HCT116 (cell line): Measurements from ENCODE around the gene NPFF. TPM values are rescaled to one million over a fixed set of nuclear protein-coding genes. Genes with fewer than 3 reads are reported as not detected.

Source experiments
- ATAC-seq: fragments of 200-7000 bp; cut with Tn5 transposase; 2 replicates; pipeline ENCODE4 v1.9.1; 2020; ENCODE audit warnings: mild to moderate bottlenecking, moderate library complexity
- BruUV-seq: library from RNA; stranded (reverse); fragments of 400-500 nt; replicated peaks from 2 replicates; lab custom pipeline; 2021; lab: Mats Ljungman, UMichigan
- CTCF ChIA-PET: fragments of 300-600 bp; sonication (Branson Sonifier 250); formaldehyde crosslinking; loops from one replicate; lab custom pipeline; 2021; ENCODE audit warnings: antibody characterized with exemption; lab: Charles Lee
- POLR2A ChIA-PET: fragments of 300-600, 350-600 bp; sonication (Branson Sonifier 250); formaldehyde crosslinking; loops from one replicate; lab custom pipeline; 2021; ENCODE audit warnings: antibody characterized with exemption; lab: Charles Lee
- RAD21 ChIA-PET, 2 experiments: fragments of 300-600 bp; sonication (Branson Sonifier 250); formaldehyde crosslinking; loops; one replicate each; lab custom pipeline; 2023; ENCODE audit warnings: low total read pairs in 2 of 2; ENCODE audit not compliant: uncharacterized antibody in 2 of 2, unreplicated experiment in 2 of 2, low non-redundant PET in 1 of 2; lab: Charles Lee
- DNase-seq: peaks from one replicate; pipeline ENCODE4 v3.0.0-alpha.2; 2010; ENCODE audit warnings: low read depth, low spot score
- H2AFZ ChIP-seq: fragments of 200-600 bp; shearing (Covaris generic), sonication (generic); 2 replicates; pipeline ENCODE4 v1.6.1; 2017; ENCODE audit warnings: low read depth, mixed run types, mixed read lengths, antibody characterized with exemption, low read length; ENCODE audit not compliant: poor library complexity, severe bottlenecking
- H3K27ac ChIP-seq: 2 replicates; pipeline ENCODE4 v1.5.1; 2012; ENCODE audit warnings: low read depth, low read length
- H3K27me3 ChIP-seq: fragments of 200-600 bp; sonication (generic); 2 replicates; pipeline ENCODE4 v1.6.1; 2016; ENCODE audit warnings: mixed run types, low read length, mixed read lengths; ENCODE audit not compliant: insufficient read depth
- H3K36me3 ChIP-seq, 2 experiments: fragments of 200-500 bp in 1 of 2; fragments of 200-600 bp in 1 of 2; sonication (Bioruptor generic) in 1 of 2; sonication (generic) in 1 of 2; 2 replicates each; pipeline versions ENCODE4 v1.5.1 to v1.6.1; 2014 to 2016; ENCODE audit warnings: low read length in 2 of 2, inconsistent platforms in 1 of 2, mixed read lengths in 1 of 2, mixed run types in 1 of 2; ENCODE audit not compliant: insufficient read depth in 2 of 2, control insufficient read depth in 1 of 2
- H3K4me1 ChIP-seq, 2 experiments: fragments of 200-600 bp in 1 of 2; sonication (generic) in 1 of 2; 2 replicates each; pipeline versions ENCODE4 v1.5.1 to v1.6.1; 2012 to 2017; ENCODE audit warnings: low read length in 2 of 2, inconsistent platforms in 1 of 2, mild to moderate bottlenecking in 1 of 2, mixed read lengths in 1 of 2, mixed run types in 1 of 2, moderate library complexity in 1 of 2; ENCODE audit not compliant: insufficient read depth in 2 of 2, control insufficient read depth in 1 of 2
- H3K4me2 ChIP-seq: fragments of 200-600 bp; sonication (generic); 2 replicates; pipeline ENCODE4 v1.6.1; 2017; ENCODE audit warnings: mixed run types, low read length, mixed read lengths
- H3K4me3 ChIP-seq, 2 experiments: fragments of 200-600 bp in 1 of 2; sonication (generic) in 1 of 2; replicated peaks in 1 of 2; 2 replicates each; pipeline ENCODE4 v1.5.1; 2011 to 2016; ENCODE audit warnings: low read length in 2 of 2, control low read depth in 1 of 2, low read depth in 1 of 2, mild to moderate bottlenecking in 1 of 2, mixed read lengths in 1 of 2, mixed run types in 1 of 2
- H3K79me2 ChIP-seq: fragments of 200-600 bp; sonication (generic); 2 replicates; pipeline ENCODE4 v1.6.1; 2017; ENCODE audit warnings: mild to moderate bottlenecking, mixed run types, low read length, moderate library complexity, mixed read lengths; ENCODE audit not compliant: insufficient read depth
- H3K9ac ChIP-seq: fragments of 200-600 bp; sonication (generic); 2 replicates; pipeline ENCODE4 v1.6.1; 2016; ENCODE audit warnings: low read length, mixed read lengths
- H3K9me2 ChIP-seq: fragments of 200-600 bp; sonication (generic), shearing (Covaris generic); 2 replicates; pipeline ENCODE4 v1.6.1; 2017; ENCODE audit warnings: mixed run types, mild to moderate bottlenecking, moderate library complexity; ENCODE audit not compliant: insufficient read depth
- H3K9me3 ChIP-seq, 2 experiments: fragments of 200-500 bp in 1 of 2; fragments of 200-600 bp in 1 of 2; sonication (Bioruptor generic) in 1 of 2; sonication (generic) in 1 of 2; 2 replicates each; pipeline ENCODE4 v1.6.1; 2014 to 2017; ENCODE audit warnings: low read length in 2 of 2, mixed read lengths in 2 of 2, inconsistent platforms in 1 of 2, low read depth in 1 of 2, mild to moderate bottlenecking in 1 of 2, mixed run types in 1 of 2, moderate library complexity in 1 of 2; ENCODE audit not compliant: control insufficient read depth in 1 of 2, insufficient read depth in 1 of 2
- H4K20me1 ChIP-seq: fragments of 200-600 bp; sonication (generic), shearing (Covaris generic); 2 replicates; pipeline ENCODE4 v1.6.1; 2017; ENCODE audit warnings: mixed run types, mild to moderate bottlenecking, moderate library complexity; ENCODE audit not compliant: insufficient read depth
- ELF1 ChIP-seq: IDR thresholded peaks from 2 replicates; pipeline ENCODE4 v1.6.1; 2012; ENCODE audit warnings: low read depth, borderline replicate concordance
- EZH2phosphoT487 ChIP-seq: fragments of 200-600 bp; IDR thresholded peaks from 2 replicates; pipeline ENCODE4 v1.6.1; 2018; ENCODE audit warnings: antibody characterized with exemption, borderline replicate concordance
- FOSL1 ChIP-seq: IDR thresholded peaks from 2 replicates; pipeline ENCODE4 v1.6.1; 2012; ENCODE audit warnings: low read depth
- POLR2AphosphoS5 ChIP-seq: IDR thresholded peaks from 2 replicates; pipeline ENCODE4 v1.6.1; 2011; ENCODE audit warnings: mild to moderate bottlenecking, low read depth, low read length, moderate library complexity
- REST ChIP-seq: IDR thresholded peaks from 2 replicates; pipeline ENCODE4 v1.6.1; 2012; ENCODE audit warnings: low read depth
- TCF7L2 ChIP-seq: IDR thresholded peaks from 2 replicates; pipeline ENCODE4 v1.7.0; 2011; ENCODE audit warnings: borderline replicate concordance, inconsistent platforms; ENCODE audit not compliant: insufficient read depth, insufficient read length; ENCODE audit errors: extremely low read depth
- ZBTB33 ChIP-seq: IDR thresholded peaks from 2 replicates; pipeline ENCODE4 v1.6.1; 2011; ENCODE audit warnings: mild to moderate bottlenecking, low read length, moderate library complexity; ENCODE audit not compliant: insufficient replicate concordance; ENCODE audit errors: extremely low read depth
- ZFX ChIP-seq: fragments of 450-650 bp; IDR thresholded peaks from 2 replicates; pipeline ENCODE4 v1.6.1; 2017
- intact Hi-C: fragments of 100-400 bp; cut with micrococcal nuclease; formaldehyde crosslinking; loops from 2 replicates; pipeline ENCODE4 v1.10.0; 2022
- total RNA-seq: library from RNA; stranded (reverse); gene quantifications from one replicate; pipeline ENCODE4 v1.2.1, GENCODE V29; 2021; ENCODE audit not compliant: unreplicated experiment

NPFF gene
- total RNA-seq, 1 experiment from 2014 or later = not detected

GRCh38 chr12:53499266-53500141, 7.8 kb downstream of the NPFF start, which contains the start of gene MAP3K12:
MAP3K12 (minus strand) TSS chr12:53499458; CDS start chr12:53487391, 12,067 bp downstream.
- Histone ChIP-seq H3K4me2 (peak within 1 kb of the TSS; percentile 89), H3K9me3 (no peaks in the 10 kb centered on the region), H2AFZ (no peak within 1 kb of the TSS), H3K79me2 (peaks cover 16% of the 10 kb centered on the region), H3K9me2 (no peaks in the 10 kb centered on the region), H4K20me1 (no peaks in the 10 kb centered on the region), H3K9ac (peak within 1 kb of the TSS; percentile 88), H3K4me3 (peak within 1 kb of the TSS; percentile 75 to 87), H3K27me3 (no peaks in the 10 kb centered on the region), H3K27ac (peak within 1 kb of the TSS; percentile 90), H3K4me1 (peaks cover 13 to 43% of the 10 kb centered on the region in 2 experiments), H3K36me3 (no peaks in the 10 kb centered on the region; a peak in 2 of 4 replicates)
- no TSS peak for BruUV-seq
- DNase-seq (no peak), ATAC-seq (peak; percentile 34)
- ChIA-PET RAD21 (interaction anchor here in 1 of 2 experiments (0.7 kb wide), 1 partner anchor 320 kb away, joined by 3 read pairs; no protein-coding TSS in a partner anchor), CTCF (interaction anchor here (0.5 to 2.5 kb wide), 8 partner anchors 9 to 1431 kb away, joined by 3 to 29 read pairs (median 4); partner anchors contain the start of genes AAAS and ATP5MC2), POLR2A (interaction anchor here (1.0 kb wide), 1 partner anchor 204 kb away, joined by 3 read pairs; the partner anchor contains the start of gene PFDN5)
- TF ChIP-seq TCF7L2 (peak; percentile 6), EZH2phosphoT487 (no peak), REST (no peak), ZBTB33 (no peak), FOSL1 (no peak), ELF1 (no peak), POLR2AphosphoS5 (peak; percentile 10), ZFX (no peak)
- intact Hi-C loops = loop anchor here (2.0 kb wide), 1 partner anchor 179 kb away; the partner anchor contains the start of gene AAAS
